Activated CD4-positive, alpha-beta memory T cell treated with anti-CD3 and anti-CD28 coated beads, Interleukin-2, amount 10 ng/mL, durations not matched to agents 7 days and 5 days (primary cell): Measurements from ENCODE around the gene ADAMTS10. TPM values are rescaled to one million over a fixed set of nuclear protein-coding genes. Genes with fewer than 3 reads are reported as not detected.
"Not testable (repeated sequence)": the region's sequence is repeated elsewhere in the genome, so short reads cannot be mapped to it uniquely, and the experiment has no call there.

Experiments
- CTCF ChIA-PET: fragments of 350-600 bp; sonication (Branson Sonifier 250); formaldehyde crosslinking; loops from one replicate; lab custom pipeline; 2021; ENCODE audit warnings: antibody characterized with exemption, inconsistent platforms; lab: Charles Lee
- POLR2A ChIA-PET: fragments of 350-600 bp; sonication (Branson Sonifier 250); formaldehyde crosslinking; loops from one replicate; lab custom pipeline; 2021; ENCODE audit warnings: antibody characterized with exemption; lab: Charles Lee
- DNase-seq: peaks from one replicate; pipeline ENCODE4 v3.0.0-alpha.2; 2020
- H3K27ac Mint-ChIP-seq: one replicate; pipeline ENCODE4 v1.8.0; 2021; ENCODE audit warnings: mild to moderate bottlenecking, mixed read lengths
- H3K27me3 Mint-ChIP-seq: one replicate; pipeline ENCODE4 v1.8.0; 2021; ENCODE audit warnings: mixed read lengths
- H3K36me3 Mint-ChIP-seq: one replicate; pipeline ENCODE4 v1.8.0; 2021; ENCODE audit warnings: low read depth, mixed read lengths
- H3K4me1 Mint-ChIP-seq: one replicate; pipeline ENCODE4 v1.8.0; 2021; ENCODE audit warnings: mixed read lengths
- H3K4me3 Mint-ChIP-seq: one replicate; pipeline ENCODE4 v1.8.0; 2021; ENCODE audit warnings: mild to moderate bottlenecking, mixed read lengths
- H3K9me3 Mint-ChIP-seq: one replicate; pipeline ENCODE4 v1.8.0; 2021; ENCODE audit warnings: mixed read lengths
- total RNA-seq, 2 experiments: library from RNA; stranded (reverse); gene quantifications; one replicate each; pipeline ENCODE4 v1.2.3, GENCODE V29; 2021

Gene ADAMTS10
- total RNA-seq, 2 experiments from 2014 or later = 2.6 to 2.8 TPM

DNA sequence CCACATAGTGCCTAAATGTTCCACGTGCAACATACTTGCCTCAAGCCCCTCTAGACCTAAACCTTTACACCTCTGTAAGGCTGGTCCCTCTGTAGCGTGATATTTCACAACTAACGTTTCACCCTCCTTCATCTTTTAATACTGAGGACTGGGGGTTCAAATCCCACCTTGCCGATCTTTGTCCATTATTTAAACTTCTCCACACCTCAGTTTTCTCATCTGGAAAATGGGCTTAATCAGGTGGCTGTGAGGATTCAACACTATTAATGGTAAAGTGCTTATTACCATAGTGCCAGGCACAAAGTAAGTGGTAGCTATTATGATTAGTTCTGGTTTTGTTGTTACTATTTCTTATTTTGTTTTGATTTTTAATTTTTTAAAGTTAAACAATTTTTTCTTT lies 7.5 kb upstream of the ADAMTS10 start:
- H3K4me1 Mint-ChIP-seq = peaks cover 2% of the 10 kb centered on the region
- H3K4me3 Mint-ChIP-seq = no peak overlapping the region
- ChIA-PET POLR2A (no interaction called here), CTCF (interaction anchor here (1.8 kb wide), 1 partner anchor 76 kb away, joined by 5 read pairs; no protein-coding TSS in a partner anchor)
- no peak for DNase-seq
- no peaks in the 10 kb centered on the region for H3K9me3 Mint-ChIP-seq
- peaks cover 4% of the 10 kb centered on the region for H3K27me3 Mint-ChIP-seq
- no peak overlapping the region for H3K27ac Mint-ChIP-seq
- H3K36me3 Mint-ChIP-seq = no peaks in the 10 kb centered on the region

DNA sequence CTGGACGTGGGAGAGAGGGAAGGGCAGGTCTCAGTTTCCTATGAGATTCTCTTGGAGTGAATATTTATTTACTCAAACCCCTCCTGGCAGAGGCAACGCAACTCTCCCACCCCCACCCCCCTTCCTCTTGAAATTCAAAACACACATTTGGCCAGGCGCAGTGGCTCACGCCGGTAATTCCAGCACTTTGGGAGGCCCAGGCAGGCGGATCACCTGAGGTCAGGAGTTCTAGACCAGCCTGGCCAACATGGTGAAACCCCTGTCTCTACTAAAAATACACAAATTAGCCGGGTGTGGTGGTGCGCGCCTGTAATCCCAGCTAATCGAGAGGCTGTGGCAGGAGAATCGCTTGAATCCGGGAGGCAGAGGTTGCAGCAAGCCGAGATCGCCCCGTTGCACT lies 6.8 kb upstream of the ADAMTS10 start:
- CTCF ChIA-PET = interaction anchor here (1.3 to 1.8 kb wide), 2 partner anchors 10 to 77 kb away, joined by 3 to 5 read pairs; no protein-coding TSS in a partner anchor
- H3K4me1 Mint-ChIP-seq, H3K36me3 Mint-ChIP-seq, DNase-seq, H3K27me3 Mint-ChIP-seq, H3K9me3 Mint-ChIP-seq, H3K27ac Mint-ChIP-seq, H3K4me3 Mint-ChIP-seq, POLR2A ChIA-PET: not testable (repeated sequence)

DNA sequence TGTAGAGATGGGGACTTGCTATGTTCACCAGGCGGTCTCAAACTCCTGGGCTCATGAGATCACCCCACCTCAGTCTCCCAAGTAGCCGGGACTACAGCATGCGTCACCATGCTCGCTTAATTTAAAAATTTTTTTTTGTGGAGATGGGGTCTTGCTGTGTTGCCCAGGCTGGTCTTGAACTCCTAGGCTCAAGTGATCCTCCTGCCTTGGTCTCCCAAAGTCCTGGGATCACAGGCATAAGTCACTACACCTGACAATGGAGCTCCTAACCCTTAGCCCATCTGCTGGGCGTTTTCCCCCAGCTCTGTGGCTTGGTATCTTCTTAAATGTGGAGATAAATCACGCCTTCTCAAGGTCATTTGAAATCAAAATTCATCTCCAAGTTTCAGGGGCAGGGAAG lies 6.3 kb upstream of the ADAMTS10 start:
- Mint-ChIP-seq H3K4me1 (peaks cover 4% of the 10 kb centered on the region), H3K27me3 (peaks cover 4% of the 10 kb centered on the region), H3K4me3 (no peak overlapping the region), H3K9me3 (no peaks in the 10 kb centered on the region), H3K36me3 (no peaks in the 10 kb centered on the region), H3K27ac (no peak overlapping the region)
- no peak for DNase-seq
- ChIA-PET POLR2A (no interaction called here), CTCF (interaction anchor here (0.7 to 2.1 kb wide), 5 partner anchors 10 to 77 kb away, joined by 3 to 12 read pairs (median 5); no protein-coding TSS in a partner anchor)

DNA sequence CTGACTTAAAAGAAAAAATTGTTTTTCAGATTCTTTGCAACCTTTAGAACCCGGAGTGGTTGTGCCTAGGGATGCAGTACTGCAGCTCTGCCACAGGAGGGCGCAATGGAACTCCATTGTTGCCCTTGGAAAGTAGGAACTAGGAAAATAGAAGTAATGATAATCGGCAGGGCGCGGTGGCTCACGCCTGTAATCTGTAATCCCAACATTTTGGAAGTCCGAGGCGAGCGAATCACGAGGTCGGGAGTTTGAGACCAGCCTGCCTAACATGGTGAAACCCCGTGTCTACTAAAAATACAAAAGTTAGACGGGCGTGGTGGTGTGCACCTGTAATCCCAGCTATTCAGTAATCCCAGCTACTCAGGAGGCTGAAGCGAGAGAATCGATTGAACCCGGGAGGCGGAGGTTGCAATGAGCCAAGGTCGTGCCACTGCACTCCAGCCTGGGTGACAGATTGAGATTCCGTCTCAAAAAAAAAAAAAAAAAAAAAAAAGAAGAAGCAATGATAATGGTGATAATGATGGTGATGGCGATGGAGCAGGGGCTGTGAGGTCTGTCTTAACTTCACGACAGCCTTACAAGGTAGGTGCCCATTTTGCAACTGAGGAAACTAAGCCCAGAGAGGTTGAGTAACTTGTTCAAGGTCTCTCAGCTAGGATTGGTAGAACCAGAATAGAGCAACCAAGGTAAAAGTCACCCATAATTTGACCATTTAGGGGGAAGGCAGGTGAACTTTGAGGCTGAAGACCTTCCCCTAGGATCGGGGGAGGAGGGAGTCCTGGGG lies 5.5 kb upstream of the ADAMTS10 start:
- ChIA-PET CTCF (interaction anchor here (0.6 to 2.1 kb wide), 10 partner anchors 9 to 161 kb away, joined by 3 to 12 read pairs (median 4); no protein-coding TSS in a partner anchor), POLR2A (no interaction called here)
- Mint-ChIP-seq H3K4me3 (no peak overlapping the region), H3K27me3 (peaks cover 4% of the 10 kb centered on the region), H3K27ac (no peak overlapping the region), H3K4me1 (peaks cover 4% of the 10 kb centered on the region), H3K9me3 (no peaks in the 10 kb centered on the region), H3K36me3 (no peaks in the 10 kb centered on the region)
- DNase-seq = peak; percentile 61

DNA sequence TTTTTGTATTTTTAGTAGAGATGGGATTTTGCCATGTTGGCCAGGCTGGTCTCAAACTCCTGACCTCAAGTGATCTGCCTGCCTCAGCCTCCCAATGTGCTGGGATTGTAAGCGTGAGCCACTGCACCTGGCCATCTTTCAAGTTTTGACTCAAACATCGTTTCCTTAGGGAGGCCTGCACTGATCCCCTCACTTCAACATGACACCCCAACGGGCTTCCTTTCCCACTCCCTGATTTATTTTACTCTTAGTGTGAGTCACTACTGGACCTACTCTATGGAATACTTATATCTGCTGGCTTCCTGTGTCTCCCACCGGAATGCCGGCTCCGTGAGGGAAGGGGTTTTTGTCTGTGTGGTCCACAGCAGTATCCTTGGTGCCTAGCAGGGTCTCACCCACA lies 4.5 kb upstream of the ADAMTS10 start:
- Mint-ChIP-seq H3K4me3 (no peak overlapping the region), H3K36me3 (no peaks in the 10 kb centered on the region), H3K27ac (no peak overlapping the region), H3K4me1 (peaks cover 8% of the 10 kb centered on the region), H3K27me3 (peaks cover 8% of the 10 kb centered on the region), H3K9me3 (no peaks in the 10 kb centered on the region)
- ChIA-PET CTCF (interaction anchor here (0.6 to 2.1 kb wide), 6 partner anchors 21 to 160 kb away, joined by 4 to 12 read pairs (median 6); no protein-coding TSS in a partner anchor), POLR2A (no interaction called here)
- DNase-seq = no peak

DNA sequence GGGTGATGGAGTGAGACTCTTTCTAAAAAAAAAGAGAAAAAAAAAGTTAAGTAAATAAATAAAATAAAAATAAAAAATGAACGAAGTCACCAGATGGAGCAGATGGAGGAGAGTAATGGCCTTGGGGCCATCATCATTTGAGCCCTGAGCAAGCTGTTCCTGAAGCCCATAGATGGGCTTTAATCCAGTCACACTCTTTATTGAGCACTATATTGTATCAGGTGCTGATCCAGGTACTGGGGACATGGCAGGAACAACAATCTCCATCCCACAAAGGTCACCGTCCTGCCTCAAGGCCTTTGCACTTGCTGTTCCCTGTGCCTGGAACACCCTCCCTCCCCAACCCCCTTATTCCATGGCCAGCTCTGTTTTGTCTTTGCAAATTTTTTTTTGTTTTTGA lies 3.9 kb upstream of the ADAMTS10 start:
- peaks cover 12% of the 10 kb centered on the region for H3K27me3 Mint-ChIP-seq
- ChIA-PET POLR2A (no interaction called here), CTCF (interaction anchor here (1.8 kb wide), 1 partner anchor 79 kb away, joined by 6 read pairs; no protein-coding TSS in a partner anchor)
- H3K9me3 Mint-ChIP-seq = no peaks in the 10 kb centered on the region
- H3K4me1 Mint-ChIP-seq = peaks cover 13% of the 10 kb centered on the region
- no peaks in the 10 kb centered on the region for H3K36me3 Mint-ChIP-seq
- no peak for DNase-seq
- H3K4me3 Mint-ChIP-seq = no peak overlapping the region
- H3K27ac Mint-ChIP-seq = no peak overlapping the region

DNA sequence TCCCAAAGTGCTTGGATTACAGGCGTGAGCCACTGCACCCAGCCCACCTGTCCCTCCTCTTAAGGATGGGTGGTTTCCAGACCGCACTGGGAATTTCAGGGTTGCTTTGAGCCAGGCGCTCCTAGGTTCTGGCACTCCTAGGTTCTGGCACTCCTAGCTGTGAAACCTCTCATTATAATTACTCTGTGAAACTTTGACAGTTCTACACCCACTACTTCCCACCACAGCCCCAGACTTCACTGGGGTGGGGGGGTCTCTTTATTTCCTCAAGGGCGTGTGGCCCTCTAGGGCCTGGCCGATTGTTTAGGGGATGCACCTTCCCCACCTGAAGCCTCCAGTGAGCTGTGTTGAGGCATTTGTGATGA lies 2.3 kb upstream of the ADAMTS10 start:
- no peak overlapping the region for H3K4me3 Mint-ChIP-seq
- H3K4me1 Mint-ChIP-seq = peaks cover 16% of the 10 kb centered on the region
- no peak for DNase-seq
- H3K9me3 Mint-ChIP-seq = no peaks in the 10 kb centered on the region
- no peak overlapping the region for H3K27ac Mint-ChIP-seq
- no peaks in the 10 kb centered on the region for H3K36me3 Mint-ChIP-seq
- H3K27me3 Mint-ChIP-seq = peaks cover 16% of the 10 kb centered on the region
- ChIA-PET POLR2A (interaction anchor here (0.5 kb wide), 1 partner anchor 218 kb away, joined by 3 read pairs; no protein-coding TSS in a partner anchor), CTCF (interaction anchor here (1.0 kb wide), 1 partner anchor 10 kb away, joined by 4 read pairs; no protein-coding TSS in a partner anchor)

DNA sequence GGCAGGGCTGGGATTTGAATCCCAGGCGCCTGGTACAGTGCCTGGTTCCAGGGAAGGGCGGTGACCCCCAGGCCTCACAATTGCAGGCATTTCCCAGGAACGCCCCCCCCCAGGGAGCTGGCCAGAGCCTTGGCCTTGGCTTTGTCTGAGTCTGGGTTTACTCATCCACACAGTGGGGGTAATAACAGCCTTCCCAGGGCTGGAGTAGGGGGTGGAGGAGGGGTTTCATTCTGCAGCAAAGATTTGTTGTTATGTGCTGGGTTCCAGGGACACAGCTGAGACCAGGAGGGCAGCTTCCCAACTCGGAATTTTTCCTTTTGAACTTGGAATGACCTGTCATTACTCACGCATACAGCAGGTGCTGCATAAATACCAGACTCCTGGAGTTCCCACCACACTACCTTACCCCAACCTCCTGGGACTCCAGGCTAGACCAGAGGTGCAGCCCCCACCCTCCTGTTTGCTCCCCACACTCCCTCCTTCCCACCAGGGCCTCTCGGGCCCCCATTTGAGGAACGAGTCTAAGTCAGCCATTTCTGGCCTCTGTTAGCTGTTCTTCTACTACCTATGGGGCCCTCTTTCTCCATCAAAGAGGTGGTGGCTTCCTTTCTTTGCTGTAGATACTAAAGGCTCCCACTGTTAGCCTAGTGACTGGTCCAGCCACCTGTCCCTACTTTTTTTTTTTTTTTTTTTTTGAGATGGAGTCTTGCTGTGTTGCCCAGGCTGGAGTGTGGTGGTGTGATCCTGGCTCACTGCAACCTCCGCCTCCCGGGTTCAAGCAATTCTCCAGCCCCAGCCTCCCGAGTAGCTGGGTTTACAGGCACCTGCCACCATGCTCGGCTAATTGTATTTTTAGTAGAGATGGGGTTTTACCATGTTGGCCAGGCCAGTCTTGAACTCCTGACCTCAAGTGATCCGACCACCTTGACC lies 1.6 kb upstream of the ADAMTS10 start:
- Mint-ChIP-seq H3K9me3 (no peaks in the 10 kb centered on the region), H3K27me3 (peaks cover 16% of the 10 kb centered on the region), H3K4me1 (peaks cover 16% of the 10 kb centered on the region), H3K4me3 (peak overlapping the region; percentile 7), H3K27ac (no peak overlapping the region), H3K36me3 (no peaks in the 10 kb centered on the region)
- POLR2A ChIA-PET = no interaction called here
- DNase-seq = no peak
- CTCF ChIA-PET = interaction anchor here (0.9 kb wide), 1 partner anchor 30 kb away, joined by 3 read pairs; no protein-coding TSS in a partner anchor

DNA sequence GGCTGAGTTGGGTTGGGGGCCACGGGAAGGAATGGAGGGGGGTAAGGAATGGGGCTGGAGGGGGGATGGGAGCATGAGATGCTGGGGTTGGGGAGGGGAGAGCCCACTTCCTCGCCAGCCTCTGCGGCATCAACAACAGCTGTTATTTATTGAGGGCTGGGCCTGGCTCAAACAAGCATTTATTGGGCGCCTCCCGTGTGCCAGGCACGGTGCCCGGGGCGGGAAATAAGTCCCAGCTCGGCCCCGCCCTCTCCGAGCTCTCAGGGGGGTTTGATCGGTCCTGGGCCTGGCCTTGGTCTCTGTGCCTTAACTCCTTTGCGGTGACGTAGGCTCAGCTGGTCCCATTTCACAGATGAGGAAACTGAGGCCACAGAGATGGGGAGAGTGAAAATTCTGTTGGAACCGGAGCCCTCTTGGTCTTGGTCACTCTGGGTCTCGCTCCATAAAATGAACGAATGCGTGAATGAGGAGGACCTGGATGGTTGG lies 919 bp upstream of the ADAMTS10 start:
- peaks cover 16% of the 10 kb centered on the region for H3K27me3 Mint-ChIP-seq
- POLR2A ChIA-PET = no interaction called here
- no peak for DNase-seq
- CTCF ChIA-PET = interaction anchor here (0.9 kb wide), 1 partner anchor 30 kb away, joined by 3 read pairs; no protein-coding TSS in a partner anchor
- H3K27ac Mint-ChIP-seq = no peak overlapping the region
- no peaks in the 10 kb centered on the region for H3K36me3 Mint-ChIP-seq
- H3K9me3 Mint-ChIP-seq = no peaks in the 10 kb centered on the region
- H3K4me1 Mint-ChIP-seq = peaks cover 16% of the 10 kb centered on the region
- peak overlapping the region; percentile 7 for H3K4me3 Mint-ChIP-seq

DNA sequence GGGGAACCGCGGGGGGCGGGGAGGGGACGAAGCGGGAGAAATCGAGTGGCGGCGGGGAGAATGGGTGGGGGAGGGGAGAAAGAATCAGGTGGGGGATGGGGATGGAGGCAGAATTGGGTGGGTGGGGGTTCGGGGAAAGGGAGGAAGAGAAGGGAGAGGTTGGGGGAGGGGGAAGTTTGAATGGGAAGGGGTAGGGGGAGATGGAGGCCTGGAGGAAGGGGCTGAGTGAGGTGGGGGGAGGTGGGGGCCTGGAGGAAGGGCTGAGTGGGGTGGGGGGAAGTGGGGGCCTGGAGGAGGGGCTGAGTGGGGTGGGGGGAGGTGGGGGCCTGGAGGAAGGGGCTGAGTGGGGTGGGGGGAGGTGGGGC lies 403 bp upstream of the ADAMTS10 start:
- no peaks in the 10 kb centered on the region for H3K36me3 Mint-ChIP-seq
- H3K9me3 Mint-ChIP-seq = peaks cover 2% of the 10 kb centered on the region
- ChIA-PET CTCF (interaction anchor here (0.9 kb wide), 1 partner anchor 29 kb away, joined by 3 read pairs; no protein-coding TSS in a partner anchor), POLR2A (no interaction called here)
- H3K4me3 Mint-ChIP-seq = no peak overlapping the region
- no peak overlapping the region for H3K27ac Mint-ChIP-seq
- no peak for DNase-seq
- peaks cover 16% of the 10 kb centered on the region for H3K4me1 Mint-ChIP-seq
- peaks cover 16% of the 10 kb centered on the region for H3K27me3 Mint-ChIP-seq

DNA sequence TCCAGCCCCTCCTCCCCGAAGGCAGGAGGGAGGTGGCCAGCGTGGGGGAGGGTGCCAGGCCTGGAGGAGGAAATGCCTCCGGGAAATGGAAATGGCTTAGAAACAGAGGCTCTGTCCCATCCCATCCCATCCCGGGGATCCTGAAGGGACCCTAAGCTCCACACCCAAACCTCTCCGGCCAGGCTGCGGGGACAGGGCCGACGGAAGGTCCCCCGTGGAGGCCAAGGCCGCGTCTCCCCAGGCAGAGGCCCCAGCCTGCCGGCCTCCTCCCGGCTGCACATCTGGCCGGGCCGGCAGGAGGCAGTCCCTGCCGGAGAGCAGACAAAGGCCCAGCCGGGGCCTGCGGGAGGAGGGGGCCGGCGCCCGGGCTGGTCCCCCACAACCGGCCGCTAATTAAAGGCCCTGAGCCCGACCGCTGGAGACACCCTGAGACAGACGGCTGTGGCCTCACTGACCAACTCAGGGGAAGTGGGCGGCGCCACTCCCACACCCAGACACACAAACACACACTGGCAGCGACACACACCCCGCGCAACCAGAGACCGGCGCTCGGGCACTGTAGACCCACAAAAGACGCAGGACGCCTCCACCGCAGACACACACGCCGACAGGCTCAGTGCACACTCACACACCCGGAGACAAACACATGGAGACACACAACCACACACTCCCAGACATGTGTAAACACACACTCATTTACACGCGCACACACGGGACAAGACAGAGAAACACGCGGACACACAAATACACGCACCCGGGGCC lies 1.1 kb downstream of the ADAMTS10 start:
- peaks cover 13% of the 10 kb centered on the region for H3K27me3 Mint-ChIP-seq
- ChIA-PET POLR2A (no interaction called here), CTCF (no interaction called here)
- no peak overlapping the region for H3K27ac Mint-ChIP-seq
- peak overlapping the region; percentile 66 for H3K4me3 Mint-ChIP-seq
- peaks cover 14% of the 10 kb centered on the region for H3K4me1 Mint-ChIP-seq
- H3K36me3 Mint-ChIP-seq = no peaks in the 10 kb centered on the region
- peaks cover 8% of the 10 kb centered on the region for H3K9me3 Mint-ChIP-seq
- DNase-seq = no peak

DNA sequence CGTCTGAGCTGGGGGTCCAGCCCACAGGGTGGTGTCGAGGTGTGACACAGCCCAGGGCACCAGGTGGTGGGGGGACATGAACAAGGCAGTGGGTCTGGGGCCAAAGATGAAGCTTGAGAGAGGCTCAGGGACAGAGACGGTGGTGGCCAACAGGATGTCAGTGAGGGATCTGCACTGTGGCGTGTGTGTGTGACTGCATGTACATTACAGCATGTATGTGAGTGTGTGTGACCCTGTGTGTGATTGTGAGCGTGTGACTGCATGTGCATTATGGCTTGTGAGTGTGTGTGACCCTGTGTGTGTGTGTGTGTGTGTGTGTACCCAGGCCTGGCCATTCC lies 1.6 kb downstream of the ADAMTS10 start:
- Mint-ChIP-seq H3K27me3 (peaks cover 13% of the 10 kb centered on the region), H3K9me3 (peaks cover 8% of the 10 kb centered on the region), H3K4me3 (peak overlapping the region; percentile 28), H3K27ac (no peak overlapping the region), H3K36me3 (no peaks in the 10 kb centered on the region), H3K4me1 (peaks cover 14% of the 10 kb centered on the region)
- POLR2A ChIA-PET = no interaction called here
- CTCF ChIA-PET = no interaction called here
- no peak for DNase-seq
